Activated CD4-positive, CD25-positive, alpha-beta regulatory T cell treated with anti-CD3 and anti-CD28 coated beads, Interleukin-2, amount 50 U/mL, for 24 hours (primary cell): ENCODE data around the gene USB1.

ENCODE experiments used
- ATAC-seq, 2 donors: fragments of 150-1000 bp; cut with Tn5 transposase; one replicate each; pipeline ENCODE4 v1.10.0; 2021; ENCODE audit warnings: mild to moderate bottlenecking in 1 of 2, moderate library complexity in 1 of 2

USB1 gene

GRCh38 chr16:58035356-58036170 lies 34.4 kb downstream of the USB1 start:
- no peak for ATAC-seq

- ATAC-seq = no peak
These were observed 35.7 kb downstream of the USB1 start for GRCh38 chr16:58036943-58037342.

GRCh38 chr16:58037365-58038057 lies 36.3 kb downstream of the USB1 start:
- ATAC-seq = no peak

- no peak for ATAC-seq
These were observed 37.0 kb downstream of the USB1 start for GRCh38 chr16:58038219-58038641.

- ATAC-seq = no peak
These were observed 38.8 kb downstream of the USB1 start for GRCh38 chr16:58039829-58040495.

GRCh38 chr16:58040496-58040846 lies 39.3 kb downstream of the USB1 start:
- no peak for ATAC-seq

- ATAC-seq = no peak
These were observed 39.9 kb downstream of the USB1 start for GRCh38 chr16:58040945-58041627.

- ATAC-seq = no peak
These were observed 40.4 kb downstream of the USB1 start for GRCh38 chr16:58041628-58041955.

GRCh38 chr16:58042001-58042885 lies 41.0 kb downstream of the USB1 start:
- no peak for ATAC-seq

- ATAC-seq = no peak
These were observed 41.8 kb downstream of the USB1 start for GRCh38 chr16:58042886-58043515.

GRCh38 chr16:58043571-58044155 lies 42.5 kb downstream of the USB1 start:
- ATAC-seq = no peak

- ATAC-seq = no peak
These were observed 43.2 kb downstream of the USB1 start for GRCh38 chr16:58044266-58045019.

- no peak for ATAC-seq
These were observed 43.9 kb downstream of the USB1 start for GRCh38 chr16:58045096-58045495.

- ATAC-seq = no peak
These were observed 45.1 kb downstream of the USB1 start for GRCh38 chr16:58046054-58046881.

GRCh38 chr16:58046936-58047335 lies 45.7 kb downstream of the USB1 start:
- no peak for ATAC-seq

- no peak for ATAC-seq
These were observed 46.5 kb downstream of the USB1 start for GRCh38 chr16:58047557-58048348.

GRCh38 chr16:58048494-58049231 lies 47.5 kb downstream of the USB1 start:
- ATAC-seq = no peak
